ENCODE data around the gene GAS7. TPM values are rescaled to one million over a fixed set of nuclear protein-coding genes. Genes with fewer than 3 reads are reported as not detected.

The GAS7 gene
- total and polyA plus RNA-seq, 9 of the 15 experiments (the other 6 are each of a cell fraction or from before 2014, with no cell fraction given) = 0.11 to 0.33 TPM; not detected in 7

DNA sequence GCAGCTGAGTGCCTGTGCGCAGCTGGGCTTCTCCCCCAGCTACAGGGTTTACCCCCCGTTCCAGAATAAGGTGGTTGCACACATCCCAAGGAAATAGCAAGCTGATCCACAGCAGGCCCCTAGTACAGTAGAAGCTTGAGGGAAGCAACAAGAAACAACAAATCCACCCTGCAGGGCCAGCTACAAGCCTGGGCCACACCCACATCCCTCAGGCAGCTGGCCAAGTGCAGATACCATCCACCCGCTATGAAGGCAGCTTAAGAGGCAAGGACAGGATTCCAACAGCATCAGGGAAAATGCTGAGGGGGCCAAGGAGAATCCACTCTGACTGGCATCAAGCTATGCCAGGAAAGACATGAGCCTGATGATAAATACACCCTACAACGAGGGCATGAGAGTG lies 226.4 kb downstream of the GAS7 start:
- no peak for DNase-seq (ENCODE audit: extremely low read depth in 1 of 4, low spot score in 3 of 4)
- no peaks in the 10 kb centered on the region for H4K20me1 ChIP-seq (replicated peaks; ENCODE audit: control insufficient read depth, insufficient read depth, low read length)
- in situ Hi-C loops (cut with MboI) (no loop called here), intact Hi-C loops (cut with micrococcal nuclease) (no loop called here)
- H3K9me1 ChIP-seq (ENCODE audit: control insufficient read depth, insufficient read depth, low read length) = no peaks in the 10 kb centered on the region
- no peak overlapping the region for H3K4me2 ChIP-seq (ENCODE audit: insufficient read depth, low read length)
- H3K36me3 ChIP-seq (ENCODE audit: control insufficient read depth, insufficient read depth, low read length) = no peaks in the 10 kb centered on the region
- CTCF ChIA-PET (ENCODE audit: low intra/inter-chr PET ratio) = no interaction called here
- H3K27me3 ChIP-seq (ENCODE audit: control insufficient read depth in 2 of 2, insufficient read depth in 2 of 2, low read length in 2 of 2) = peaks cover 0 to 16% of the 10 kb centered on the region in 2 experiments; a peak in 1 of 5 replicates
- H3K9ac ChIP-seq (ENCODE audit: insufficient read depth in 1 of 2, low read depth in 2 of 2, low read length in 2 of 2) = no peak overlapping the region
- WGBS (ENCODE audit: insufficient coverage, low coverage, missing lambda C conversion rate) = 0% methylated on average over 3 of the region's 4 CpGs
- no peak for FAIRE-seq
- H3K27ac ChIP-seq (ENCODE audit: extremely low read depth, low read depth, low read length) = no peak overlapping the region
- H3K4me1 ChIP-seq (replicated peaks in 1 of 2; ENCODE audit: control insufficient read depth in 2 of 2, insufficient read depth in 2 of 2, low read length in 2 of 2) = no peaks in the 10 kb centered on the region
- H2AFZ ChIP-seq (ENCODE audit: low read depth, low read length) = no peak overlapping the region
- no peak for ATAC-seq
- H3K9me3 ChIP-seq (replicated peaks; ENCODE audit: control insufficient read depth, insufficient read depth, low read depth, low read length) = no peaks in the 10 kb centered on the region
- H3K79me2 ChIP-seq (ENCODE audit: control insufficient read depth, insufficient read depth, low read length) = no peaks in the 10 kb centered on the region
- TF ChIP-seq HDAC6 (IDR thresholded peaks at IDR 0.05; ENCODE audit: low read depth, low read length) (no peak), KLF10 (CRISPR knock-in tag; IDR thresholded peaks at IDR 0.05) (no peak), HDAC1 (IDR thresholded peaks at IDR 0.05) (no peak), CBX5 (IDR thresholded peaks at IDR 0.05; ENCODE audit: borderline replicate concordance, low read depth) (no peak), ZNF263 (CRISPR knock-in tag; IDR thresholded peaks at IDR 0.05; ENCODE audit: borderline replicate concordance) (no peak), SAFB (IDR thresholded peaks at IDR 0.05; ENCODE audit: borderline replicate concordance, low read depth, low read length) (no peak)
- TF ChIP-seq, protein P1, sequence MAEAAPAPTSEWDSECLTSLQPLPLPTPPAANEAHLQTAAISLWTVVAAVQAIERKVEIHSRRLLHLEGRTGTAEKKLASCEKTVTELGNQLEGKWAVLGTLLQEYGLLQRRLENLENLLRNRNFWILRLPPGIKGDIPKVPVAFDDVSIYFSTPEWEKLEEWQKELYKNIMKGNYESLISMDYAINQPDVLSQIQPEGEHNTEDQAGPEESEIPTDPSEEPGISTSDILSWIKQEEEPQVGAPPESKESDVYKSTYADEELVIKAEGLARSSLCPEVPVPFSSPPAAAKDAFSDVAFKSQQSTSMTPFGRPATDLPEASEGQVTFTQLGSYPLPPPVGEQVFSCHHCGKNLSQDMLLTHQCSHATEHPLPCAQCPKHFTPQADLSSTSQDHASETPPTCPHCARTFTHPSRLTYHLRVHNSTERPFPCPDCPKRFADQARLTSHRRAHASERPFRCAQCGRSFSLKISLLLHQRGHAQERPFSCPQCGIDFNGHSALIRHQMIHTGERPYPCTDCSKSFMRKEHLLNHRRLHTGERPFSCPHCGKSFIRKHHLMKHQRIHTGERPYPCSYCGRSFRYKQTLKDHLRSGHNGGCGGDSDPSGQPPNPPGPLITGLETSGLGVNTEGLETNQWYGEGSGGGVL (CRISPR knock-in tag; IDR thresholded peaks at IDR 0.05) = no peak
- TF ChIP-seq, protein P2, sequence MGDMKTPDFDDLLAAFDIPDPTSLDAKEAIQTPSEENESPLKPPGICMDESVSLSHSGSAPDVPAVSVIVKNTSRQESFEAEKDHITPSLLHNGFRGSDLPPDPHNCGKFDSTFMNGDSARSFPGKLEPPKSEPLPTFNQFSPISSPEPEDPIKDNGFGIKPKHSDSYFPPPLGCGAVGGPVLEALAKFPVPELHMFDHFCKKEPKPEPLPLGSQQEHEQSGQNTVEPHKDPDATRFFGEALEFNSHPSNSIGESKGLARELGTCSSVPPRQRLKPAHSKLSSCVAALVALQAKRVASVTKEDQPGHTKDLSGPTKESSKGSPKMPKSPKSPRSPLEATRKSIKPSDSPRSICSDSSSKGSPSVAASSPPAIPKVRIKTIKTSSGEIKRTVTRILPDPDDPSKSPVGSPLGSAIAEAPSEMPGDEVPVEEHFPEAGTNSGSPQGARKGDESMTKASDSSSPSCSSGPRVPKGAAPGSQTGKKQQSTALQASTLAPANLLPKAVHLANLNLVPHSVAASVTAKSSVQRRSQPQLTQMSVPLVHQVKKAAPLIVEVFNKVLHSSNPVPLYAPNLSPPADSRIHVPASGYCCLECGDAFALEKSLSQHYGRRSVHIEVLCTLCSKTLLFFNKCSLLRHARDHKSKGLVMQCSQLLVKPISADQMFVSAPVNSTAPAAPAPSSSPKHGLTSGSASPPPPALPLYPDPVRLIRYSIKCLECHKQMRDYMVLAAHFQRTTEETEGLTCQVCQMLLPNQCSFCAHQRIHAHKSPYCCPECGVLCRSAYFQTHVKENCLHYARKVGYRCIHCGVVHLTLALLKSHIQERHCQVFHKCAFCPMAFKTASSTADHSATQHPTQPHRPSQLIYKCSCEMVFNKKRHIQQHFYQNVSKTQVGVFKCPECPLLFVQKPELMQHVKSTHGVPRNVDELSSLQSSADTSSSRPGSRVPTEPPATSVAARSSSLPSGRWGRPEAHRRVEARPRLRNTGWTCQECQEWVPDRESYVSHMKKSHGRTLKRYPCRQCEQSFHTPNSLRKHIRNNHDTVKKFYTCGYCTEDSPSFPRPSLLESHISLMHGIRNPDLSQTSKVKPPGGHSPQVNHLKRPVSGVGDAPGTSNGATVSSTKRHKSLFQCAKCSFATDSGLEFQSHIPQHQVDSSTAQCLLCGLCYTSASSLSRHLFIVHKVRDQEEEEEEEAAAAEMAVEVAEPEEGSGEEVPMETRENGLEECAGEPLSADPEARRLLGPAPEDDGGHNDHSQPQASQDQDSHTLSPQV (IDR thresholded peaks at IDR 0.05) = no peak
- TF ChIP-seq, protein P3, sequence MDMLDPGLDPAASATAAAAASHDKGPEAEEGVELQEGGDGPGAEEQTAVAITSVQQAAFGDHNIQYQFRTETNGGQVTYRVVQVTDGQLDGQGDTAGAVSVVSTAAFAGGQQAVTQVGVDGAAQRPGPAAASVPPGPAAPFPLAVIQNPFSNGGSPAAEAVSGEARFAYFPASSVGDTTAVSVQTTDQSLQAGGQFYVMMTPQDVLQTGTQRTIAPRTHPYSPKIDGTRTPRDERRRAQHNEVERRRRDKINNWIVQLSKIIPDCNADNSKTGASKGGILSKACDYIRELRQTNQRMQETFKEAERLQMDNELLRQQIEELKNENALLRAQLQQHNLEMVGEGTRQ (CRISPR knock-in tag; IDR thresholded peaks at IDR 0.05) = no peak
- no TSS peak for BruUV-seq (replicated peaks)
- H3K4me3 ChIP-seq = no peak overlapping the region
- POLR2A ChIA-PET = no interaction called here
